SK-N-SH (cell line): ENCODE data around the gene GJD3. TPM values are rescaled to one million over a fixed set of nuclear protein-coding genes. Genes with fewer than 3 reads are reported as not detected.

ENCODE experiments used
- CTCF ChIA-PET: fragments of 300-600, 350-600 bp; formaldehyde crosslinking; extraction: SDS; loops from one replicate; lab custom pipeline; 2021; lab: Yijun Ruan, JAX
- POLR2A ChIA-PET: fragments of 350-600 bp; sonication (Branson Sonifier 250); formaldehyde crosslinking; extraction: SDS; loops from one replicate; lab custom pipeline; 2020; ENCODE audit warnings: antibody characterized with exemption, inconsistent platforms; lab: Yijun Ruan, JAX
- DNase-seq: peaks from one replicate; pipeline ENCODE4 v3.0.0; 2012
- H2AFZ ChIP-seq: fragments of 200-600 bp; sonication (generic); 2 replicates; pipeline ENCODE4 v1.8.1; 2016; ENCODE audit warnings: antibody characterized with exemption, mild to moderate bottlenecking, low read depth
- H3F3A ChIP-seq: fragments of 200-600 bp; sonication (generic); replicated peaks from 2 replicates; pipeline ENCODE3; 2016; ENCODE audit warnings: antibody characterized with exemption, mild to moderate bottlenecking; ENCODE audit not compliant: insufficient read depth
- H3K27ac ChIP-seq, 2 experiments: fragments of 200-500 bp in 1 of 2; fragments of 200-600 bp in 1 of 2; sonication (Bioruptor generic) in 1 of 2; sonication (generic), shearing (Covaris generic) in 1 of 2; 2 replicates each; pipeline versions ENCODE4 v1.5.1 to v1.6.1; 2014 to 2016; ENCODE audit warnings: low read depth in 2 of 2, inconsistent platforms in 1 of 2, low read length in 1 of 2, mild to moderate bottlenecking in 1 of 2, mixed read lengths in 1 of 2
- H3K27me3 ChIP-seq: fragments of 200-600 bp; sonication (generic), shearing (Covaris generic); 2 replicates; pipeline ENCODE4 v1.6.1; 2016; ENCODE audit warnings: mixed run types; ENCODE audit not compliant: insufficient read depth
- H3K36me3 ChIP-seq, 2 experiments: fragments of 200-500 bp in 1 of 2; fragments of 200-600 bp in 1 of 2; sonication (Bioruptor generic) in 1 of 2; sonication (generic) in 1 of 2; replicated peaks in 1 of 2; 2 replicates each; pipeline versions ENCODE3 to v1.5.1; 2014 to 2016; ENCODE audit warnings: low read length in 1 of 2, mild to moderate bottlenecking in 1 of 2; ENCODE audit not compliant: insufficient read depth in 2 of 2, control insufficient read depth in 1 of 2
- H3K4me1 ChIP-seq, 2 experiments: fragments of 200-500 bp in 1 of 2; fragments of 200-600 bp in 1 of 2; sonication (Bioruptor generic) in 1 of 2; sonication (generic), shearing (Covaris generic) in 1 of 2; 2 replicates each; pipeline versions ENCODE4 v1.5.1 to v1.6.1; 2014 to 2016; ENCODE audit warnings: low read depth in 1 of 2, low read length in 1 of 2, mixed run types in 1 of 2; ENCODE audit not compliant: insufficient read depth in 2 of 2, control insufficient read depth in 1 of 2
- H3K4me2 ChIP-seq: fragments of 200-600 bp; sonication (generic), shearing (Covaris generic); 2 replicates; pipeline ENCODE4 v1.6.1; 2017; ENCODE audit warnings: mixed run types
- H3K4me3 ChIP-seq, 2 experiments: fragments of 200-500 bp in 1 of 2; fragments of 200-600 bp in 1 of 2; sonication (Bioruptor generic) in 1 of 2; sonication (generic), shearing (Covaris generic) in 1 of 2; 2 replicates each; pipeline versions ENCODE4 v1.5.1 to v1.8.1; 2014 to 2016; ENCODE audit warnings: low read depth in 2 of 2, inconsistent platforms in 1 of 2, low read length in 1 of 2, mild to moderate bottlenecking in 1 of 2, mixed read lengths in 1 of 2, moderate library complexity in 1 of 2
- H3K79me2 ChIP-seq: fragments of 200-600 bp; sonication (generic); 2 replicates; pipeline ENCODE4 v1.8.1; 2017; ENCODE audit warnings: mild to moderate bottlenecking; ENCODE audit not compliant: insufficient read depth
- H3K9ac ChIP-seq: fragments of 200-600 bp; sonication (generic); 2 replicates; pipeline ENCODE4 v1.6.1; 2017; ENCODE audit warnings: mixed run types
- H3K9me2 ChIP-seq: fragments of 200-600 bp; sonication (generic); 2 replicates; pipeline ENCODE4 v1.6.1; 2017; ENCODE audit warnings: mixed run types
- H3K9me3 ChIP-seq: fragments of 200-600 bp; sonication (generic); 2 replicates; pipeline ENCODE4 v1.6.1; 2017; ENCODE audit warnings: mixed run types, mild to moderate bottlenecking, moderate library complexity
- H4K20me1 ChIP-seq: fragments of 200-600 bp; sonication (generic); 2 replicates; pipeline ENCODE4 v1.6.1; 2017; ENCODE audit warnings: mild to moderate bottlenecking, mixed run types; ENCODE audit not compliant: insufficient read depth
- GATA2 ChIP-seq: sonication (generic); formaldehyde crosslinking; IDR thresholded peaks from 2 replicates; pipeline ENCODE4 v1.5.0; 2020; ENCODE audit warnings: mild to moderate bottlenecking, missing genetic modification reagents
- MAX ChIP-seq: IDR thresholded peaks from 2 replicates; pipeline ENCODE4 v1.4.0; 2012; ENCODE audit warnings: low read depth
- ZBTB33 ChIP-seq: IDR thresholded peaks from 2 replicates; pipeline ENCODE4 v1.4.0; 2012; ENCODE audit warnings: low read depth, borderline replicate concordance
- WGBS: methylation state at CpG from one replicate; pipeline ENCODE4 v1.1.6; 2017; ENCODE audit warnings: low lambda C conversion rate; 5-methylcytosine and 5-hydroxymethylcytosine counted together
- polyA plus RNA-seq, 3 experiments: library from polyadenylated mRNA; depleted of rRNA; stranded (reverse); fragments of >200 nt; gene quantifications; 2 replicates each; pipeline ENCODE4 v1.2.3, GENCODE V29; 2012

GJD3 gene
- polyA plus RNA-seq, 1 of the 3 experiments (the other 2 are of a cell fraction) = not detected

GRCh38 chr17:40347319-40348135, 17.0 kb downstream of the GJD3 start:
- peaks cover 69 to 94% of the 10 kb centered on the region in 2 experiments for H3K4me1 ChIP-seq
- no peak overlapping the region for H3K9ac ChIP-seq
- H3F3A ChIP-seq = no peaks in the 10 kb centered on the region
- peaks cover 75% of the 10 kb centered on the region for H3K79me2 ChIP-seq
- H3K9me2 ChIP-seq = no peaks in the 10 kb centered on the region
- ChIA-PET POLR2A (interaction anchor here (1.2 to 2.5 kb wide), 3 partner anchors 30 to 40 kb away, joined by 3 to 8 read pairs (median 5); no protein-coding TSS in a partner anchor), CTCF (interaction anchor here (1.0 to 57.6 kb wide), 5 partner anchors 11 to 186 kb away, joined by 4 to 1706 read pairs (median 8); partner anchors contain the start of genes CDC6 and RARA)
- H4K20me1 ChIP-seq = peaks cover 57% of the 10 kb centered on the region
- TF ChIP-seq GATA2 (CRISPR knock-in tag) (peak; percentile 66), ZBTB33 (no peak)
- H3K27me3 ChIP-seq = no peaks in the 10 kb centered on the region
- peaks cover 24 to 26% of the 10 kb centered on the region in 2 experiments for H3K36me3 ChIP-seq
- no peak overlapping the region for H2AFZ ChIP-seq
- H3K4me3 ChIP-seq = no peak overlapping the region; a peak in 1 of 4 replicates
- peak; percentile 61 for DNase-seq
- H3K27ac ChIP-seq = peak overlapping the region in 1 of 2 experiments; percentile 99; a peak in 2 of 4 replicates
- 79% methylated on average over 9 of the region's 9 CpGs for WGBS
- H3K4me2 ChIP-seq = peak overlapping the region; percentile 97; the same call in 1 of the 2 replicates
- H3K9me3 ChIP-seq = no peaks in the 10 kb centered on the region

- WGBS = no CpG with 5 or more reads among the region's 1 CpG
- Histone ChIP-seq H3K9me2 (no peaks in the 10 kb centered on the region), H3F3A (no peaks in the 10 kb centered on the region), H3K9ac (no peak overlapping the region), H3K4me3 (no peak overlapping the region; a peak in 1 of 4 replicates), H3K27ac (peak overlapping the region in 1 of 2 experiments; percentile 99; a peak in 2 of 4 replicates), H3K79me2 (peaks cover 82% of the 10 kb centered on the region), H3K9me3 (no peaks in the 10 kb centered on the region), H3K27me3 (no peaks in the 10 kb centered on the region), H3K4me1 (peaks cover 69 to 86% of the 10 kb centered on the region in 2 experiments), H3K4me2 (peak overlapping the region; percentile 97; the same call in 1 of the 2 replicates)
- no peak for DNase-seq
- ChIA-PET POLR2A (interaction anchor here (2.5 kb wide), 1 partner anchor 40 kb away, joined by 8 read pairs; no protein-coding TSS in a partner anchor), CTCF (interaction anchor here (1.0 to 57.6 kb wide), 5 partner anchors 15 to 187 kb away, joined by 3 to 1706 read pairs (median 4); partner anchors contain the start of genes CDC6 and RARA)
- TF ChIP-seq ZBTB33 (no peak), MAX (no peak)
- TF ChIP-seq, all 33 proteins: peak for 0
- no peak overlapping the region for H2AFZ ChIP-seq
- peaks cover 19 to 20% of the 10 kb centered on the region in 2 experiments for H3K36me3 ChIP-seq
- peaks cover 57% of the 10 kb centered on the region for H4K20me1 ChIP-seq
Measured at GRCh38 chr17:40346765-40347158, 17.8 kb downstream of the GJD3 start.
